Upper lobe of left lung (tissue), 4 donors: ENCODE measurements around the gene MYOM1.

Experiments used
- CTCF ChIP-seq, 6 experiments: fragments of 450-650 bp in 4 of 6; fragments of 200-600 bp in 2 of 6; sonication (generic) in 2 of 6; IDR thresholded peaks; one replicate each; pipeline ENCODE4 v1.5.1; 2016 to 2019; ENCODE audit warnings: antibody characterized with exemption in 6 of 6
- POLR2A ChIP-seq, 4 donors: fragments of 450-650 bp; IDR thresholded peaks; one replicate each; pipeline ENCODE4 v1.5.1; 2016 to 2017; ENCODE audit warnings: antibody characterized with exemption in 4 of 4, mild to moderate bottlenecking in 2 of 4

GRCh38 chr18:3103576-3103975, 116.2 kb downstream of the MYOM1 start:
- TF ChIP-seq CTCF (IDR thresholded peaks at IDR 0.05) (no peak), POLR2A (IDR thresholded peaks at IDR 0.05) (no peak)
